Measurements from ENCODE around the gene XRCC2.

GRCh38 chr7:152683297-152683696 lies 7.4 kb upstream of the XRCC2 start:
- TF ChIP-seq, protein P1, sequence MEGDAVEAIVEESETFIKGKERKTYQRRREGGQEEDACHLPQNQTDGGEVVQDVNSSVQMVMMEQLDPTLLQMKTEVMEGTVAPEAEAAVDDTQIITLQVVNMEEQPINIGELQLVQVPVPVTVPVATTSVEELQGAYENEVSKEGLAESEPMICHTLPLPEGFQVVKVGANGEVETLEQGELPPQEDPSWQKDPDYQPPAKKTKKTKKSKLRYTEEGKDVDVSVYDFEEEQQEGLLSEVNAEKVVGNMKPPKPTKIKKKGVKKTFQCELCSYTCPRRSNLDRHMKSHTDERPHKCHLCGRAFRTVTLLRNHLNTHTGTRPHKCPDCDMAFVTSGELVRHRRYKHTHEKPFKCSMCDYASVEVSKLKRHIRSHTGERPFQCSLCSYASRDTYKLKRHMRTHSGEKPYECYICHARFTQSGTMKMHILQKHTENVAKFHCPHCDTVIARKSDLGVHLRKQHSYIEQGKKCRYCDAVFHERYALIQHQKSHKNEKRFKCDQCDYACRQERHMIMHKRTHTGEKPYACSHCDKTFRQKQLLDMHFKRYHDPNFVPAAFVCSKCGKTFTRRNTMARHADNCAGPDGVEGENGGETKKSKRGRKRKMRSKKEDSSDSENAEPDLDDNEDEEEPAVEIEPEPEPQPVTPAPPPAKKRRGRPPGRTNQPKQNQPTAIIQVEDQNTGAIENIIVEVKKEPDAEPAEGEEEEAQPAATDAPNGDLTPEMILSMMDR (IDR thresholded peaks at IDR 0.05), result no peak
- no peak for TF ChIP-seq POLR2A (IDR thresholded peaks at IDR 0.05)
